ENCODE measurements around the gene COQ8A.

Gene COQ8A

DNA sequence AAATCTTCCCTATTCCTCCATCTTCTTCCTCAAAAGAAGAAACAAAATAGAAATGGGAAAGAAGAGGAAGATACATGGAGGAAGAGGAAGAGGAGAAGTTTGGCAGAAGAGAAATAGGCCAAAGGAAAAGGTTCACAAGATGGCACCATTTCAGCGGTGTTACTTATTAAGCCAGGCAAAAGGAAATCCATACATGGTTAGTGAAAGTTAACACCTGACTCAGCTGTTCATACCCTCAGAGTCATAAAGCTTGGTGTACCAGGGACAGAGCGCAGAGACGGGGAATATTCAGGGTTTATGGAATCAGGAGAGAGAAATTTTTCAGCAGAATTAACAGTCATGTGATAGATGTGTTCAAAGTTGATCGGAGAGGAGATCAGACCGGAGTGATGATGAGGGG lies 70.6 kb downstream of the COQ8A start:
- no peak overlapping the region for H3K4me3 ChIP-seq (ENCODE audit: low read depth, low read length)
- TF ChIP-seq, protein P1, sequence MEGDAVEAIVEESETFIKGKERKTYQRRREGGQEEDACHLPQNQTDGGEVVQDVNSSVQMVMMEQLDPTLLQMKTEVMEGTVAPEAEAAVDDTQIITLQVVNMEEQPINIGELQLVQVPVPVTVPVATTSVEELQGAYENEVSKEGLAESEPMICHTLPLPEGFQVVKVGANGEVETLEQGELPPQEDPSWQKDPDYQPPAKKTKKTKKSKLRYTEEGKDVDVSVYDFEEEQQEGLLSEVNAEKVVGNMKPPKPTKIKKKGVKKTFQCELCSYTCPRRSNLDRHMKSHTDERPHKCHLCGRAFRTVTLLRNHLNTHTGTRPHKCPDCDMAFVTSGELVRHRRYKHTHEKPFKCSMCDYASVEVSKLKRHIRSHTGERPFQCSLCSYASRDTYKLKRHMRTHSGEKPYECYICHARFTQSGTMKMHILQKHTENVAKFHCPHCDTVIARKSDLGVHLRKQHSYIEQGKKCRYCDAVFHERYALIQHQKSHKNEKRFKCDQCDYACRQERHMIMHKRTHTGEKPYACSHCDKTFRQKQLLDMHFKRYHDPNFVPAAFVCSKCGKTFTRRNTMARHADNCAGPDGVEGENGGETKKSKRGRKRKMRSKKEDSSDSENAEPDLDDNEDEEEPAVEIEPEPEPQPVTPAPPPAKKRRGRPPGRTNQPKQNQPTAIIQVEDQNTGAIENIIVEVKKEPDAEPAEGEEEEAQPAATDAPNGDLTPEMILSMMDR (IDR thresholded peaks at IDR 0.05; ENCODE audit: borderline replicate concordance, insufficient read depth, low read depth, low read length) = no peak

DNA sequence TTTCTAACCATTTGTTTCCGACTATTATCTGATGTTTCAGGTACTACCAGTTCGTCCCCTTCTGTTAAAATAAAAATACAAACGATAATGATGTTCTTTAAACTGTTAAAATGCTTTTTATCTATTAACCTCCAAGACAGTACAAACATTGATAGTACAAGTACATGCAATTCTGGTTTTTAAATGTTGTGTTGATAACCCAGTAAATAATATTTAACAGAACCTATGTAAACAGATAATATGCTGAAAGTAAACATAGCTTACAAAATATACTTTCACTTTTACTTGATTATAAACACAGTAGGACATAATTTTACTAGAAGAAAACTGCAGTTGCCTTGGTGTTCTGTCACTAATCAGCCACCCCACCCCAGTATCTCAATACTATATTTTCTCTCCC lies 76.9 kb downstream of the COQ8A start:
- TF ChIP-seq, protein P1 (IDR thresholded peaks at IDR 0.05; ENCODE audit: borderline replicate concordance, insufficient read depth, low read depth, low read length) = no peak
- H3K4me3 ChIP-seq (ENCODE audit: low read depth, low read length) = no peak overlapping the region

- TF ChIP-seq, protein P1 (IDR thresholded peaks at IDR 0.05; ENCODE audit: borderline replicate concordance, insufficient read depth, low read depth, low read length) = no peak
Measured at GRCh38 chr1:227032396-227032795, 92.3 kb downstream of the COQ8A start.

DNA sequence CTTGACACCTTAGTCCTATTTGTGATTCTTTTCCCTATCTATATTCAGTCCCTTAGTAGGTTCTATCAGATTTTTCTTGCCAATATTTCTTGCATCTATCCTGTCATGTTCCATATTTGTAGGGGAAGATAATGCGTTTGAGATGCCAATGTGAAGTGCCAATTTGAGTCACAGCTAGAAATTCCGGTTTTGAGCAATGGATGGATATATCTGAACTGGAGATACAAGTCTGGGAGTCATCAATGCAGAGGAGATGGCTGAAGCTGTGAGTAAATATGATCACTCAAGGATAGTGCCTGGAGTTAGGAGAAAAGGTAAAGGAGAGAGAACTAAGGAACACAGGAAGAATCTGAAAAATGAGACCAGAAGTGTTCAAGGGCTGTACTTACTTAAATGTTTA lies 93.8 kb downstream of the COQ8A start:
- TF ChIP-seq, protein P1 (IDR thresholded peaks at IDR 0.05; ENCODE audit: borderline replicate concordance, insufficient read depth, low read depth, low read length) = no peak
- no peak overlapping the region for H3K4me3 ChIP-seq (ENCODE audit: low read depth, low read length)

More at GRCh38 chr1:227032396-227032795, 92.3 kb downstream of the COQ8A start:
- H3K4me3 ChIP-seq (ENCODE audit: low read depth, low read length) = no peak overlapping the region

DNA sequence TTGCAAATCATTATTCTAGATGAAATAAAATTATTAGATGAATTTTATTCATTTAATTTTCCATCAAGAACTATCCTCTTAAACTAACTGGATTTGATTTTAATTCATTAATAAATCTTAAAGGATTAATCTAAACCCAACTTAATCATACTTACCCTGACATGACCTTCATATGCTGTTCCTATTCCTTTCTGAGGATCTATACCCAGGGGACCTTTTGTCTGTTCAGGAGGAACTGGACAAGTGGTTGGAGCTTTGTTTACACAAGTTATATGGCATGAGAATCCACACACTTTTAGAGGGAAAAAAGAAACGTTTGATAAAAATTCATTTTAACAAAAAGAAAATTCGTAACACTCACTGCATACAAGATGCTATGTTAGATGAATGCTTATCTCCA lies 95.2 kb downstream of the COQ8A start:
- TF ChIP-seq, protein P1 (IDR thresholded peaks at IDR 0.05; ENCODE audit: borderline replicate concordance, insufficient read depth, low read depth, low read length) = no peak
- H3K4me3 ChIP-seq (ENCODE audit: low read depth, low read length) = no peak overlapping the region

DNA sequence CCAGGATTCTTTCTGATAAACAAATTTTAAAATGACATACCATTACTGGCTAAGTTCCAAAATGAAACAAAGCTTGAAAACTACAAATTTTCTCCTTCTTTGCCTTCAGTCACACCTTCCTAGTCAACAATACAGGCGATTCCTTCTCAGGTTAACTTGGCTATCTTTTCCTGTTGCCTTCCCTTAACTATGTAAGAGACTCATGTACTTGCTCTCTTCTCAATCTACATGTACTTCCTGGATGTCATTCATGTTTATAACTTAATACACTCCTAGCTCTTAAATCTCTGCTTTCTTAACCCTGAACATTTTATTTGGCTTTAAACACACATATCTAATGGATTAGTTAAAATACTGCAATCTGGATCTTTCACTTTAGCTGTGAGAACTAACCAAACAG lies 97.0 kb downstream of the COQ8A start:
- H3K4me3 ChIP-seq (ENCODE audit: low read depth, low read length) = no peak overlapping the region
- TF ChIP-seq, protein P1 (IDR thresholded peaks at IDR 0.05; ENCODE audit: borderline replicate concordance, insufficient read depth, low read depth, low read length) = no peak
